ENCODE results near the gene WNT10A.

- TF ChIP-seq CTCF (IDR thresholded peaks at IDR 0.05) = no peak
- TF ChIP-seq POLR2A (IDR thresholded peaks at IDR 0.05) = no peak
These were observed 30.9 kb upstream of the WNT10A start for GRCh38 chr2:218849721-218850120.
